ENCODE measurements around the gene YAP1.

The YAP1 gene

DNA sequence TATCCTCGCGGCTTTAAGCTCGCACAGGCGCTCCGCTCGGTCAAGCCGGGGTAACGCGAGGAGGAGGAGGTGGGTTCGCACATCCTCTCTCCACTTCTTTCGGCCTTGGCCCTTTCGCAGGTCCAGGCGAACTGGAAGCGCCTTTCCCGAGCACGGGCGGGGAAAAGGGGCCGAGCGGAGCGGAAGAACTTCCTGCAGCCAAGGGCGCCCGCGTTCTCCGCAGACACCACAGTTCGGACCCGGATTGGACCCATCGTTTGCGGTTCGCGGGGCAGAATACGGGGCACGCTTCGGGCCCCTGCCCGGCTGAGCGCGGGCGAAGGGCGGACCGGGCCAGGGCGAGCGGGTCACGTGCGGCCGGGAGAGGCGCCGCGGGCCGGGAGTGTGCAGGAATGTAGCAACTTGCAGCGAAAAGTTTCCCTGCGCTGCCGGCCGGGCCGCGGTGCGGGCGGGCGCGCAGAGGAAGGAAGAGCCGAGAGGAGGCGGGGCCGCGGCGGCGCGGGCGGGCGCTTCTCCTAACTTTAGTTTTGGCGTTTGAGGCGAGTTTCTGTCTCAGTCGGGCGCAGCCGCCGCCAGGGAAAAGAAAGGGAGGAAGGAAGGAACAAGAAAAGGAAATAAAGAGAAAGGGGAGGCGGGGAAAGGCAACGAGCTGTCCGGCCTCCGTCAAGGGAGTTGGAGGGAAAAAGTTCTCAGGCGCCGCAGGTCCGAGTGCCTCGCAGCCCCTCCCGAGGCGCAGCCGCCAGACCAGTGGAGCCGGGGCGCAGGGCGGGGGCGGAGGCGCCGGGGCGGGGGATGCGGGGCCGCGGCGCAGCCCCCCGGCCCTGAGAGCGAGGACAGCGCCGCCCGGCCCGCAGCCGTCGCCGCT lies at the start of gene YAP1:
Gene YAP1, plus strand, starts transcription at position 552 of the 865 bp plus-strand sequence. CDS start 402 bp downstream, outside the sequence.
- H3K27ac ChIP-seq = peak within 1 kb of the TSS; percentile 99
- DNase-seq (ENCODE audit: low read depth, low spot score) = peak; percentile 82

DNA sequence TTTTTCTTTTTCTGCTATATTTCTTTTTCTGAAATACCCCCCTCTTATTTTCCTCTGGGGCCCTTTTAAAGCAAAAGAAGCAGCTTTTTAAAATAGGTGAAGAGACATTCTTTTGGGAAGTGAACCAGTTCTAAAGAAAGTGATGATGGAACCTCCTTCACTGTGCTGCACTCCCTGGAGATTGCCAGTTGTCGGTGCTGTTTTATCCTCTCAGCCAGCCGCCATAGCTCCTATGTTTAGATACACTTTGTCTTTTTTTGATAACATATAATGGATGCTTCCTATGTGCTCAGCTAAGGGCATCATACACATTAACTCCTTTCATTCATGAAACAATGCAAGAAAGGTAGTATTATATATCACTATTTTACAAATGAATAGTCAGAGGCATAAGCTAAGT lies 49.0 kb upstream of the YAP1 start:
- no peak overlapping the region for H3K27ac ChIP-seq
- DNase-seq (ENCODE audit: low read depth, low spot score) = no peak

DNA sequence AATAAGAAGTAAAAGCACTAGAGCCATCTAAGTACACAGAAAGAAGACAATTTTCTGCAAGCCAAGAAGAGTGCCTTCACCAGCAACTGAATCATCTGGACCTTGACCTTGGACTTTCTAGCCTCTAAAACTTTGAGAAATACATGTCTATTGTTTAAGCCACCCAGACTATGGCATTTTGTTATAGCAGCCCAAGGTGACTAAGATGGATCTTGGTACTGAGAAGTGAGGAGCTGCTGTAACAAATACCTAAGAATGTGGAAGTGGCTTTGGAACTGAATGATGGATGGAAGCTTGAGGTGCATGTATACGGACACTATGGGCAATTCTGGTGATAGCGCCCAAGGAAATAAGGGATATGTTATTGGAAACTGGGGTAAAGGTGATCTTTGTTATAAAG lies 48.1 kb upstream of the YAP1 start:
- no peak overlapping the region for H3K27ac ChIP-seq
- no peak for DNase-seq (ENCODE audit: low read depth, low spot score)

DNA sequence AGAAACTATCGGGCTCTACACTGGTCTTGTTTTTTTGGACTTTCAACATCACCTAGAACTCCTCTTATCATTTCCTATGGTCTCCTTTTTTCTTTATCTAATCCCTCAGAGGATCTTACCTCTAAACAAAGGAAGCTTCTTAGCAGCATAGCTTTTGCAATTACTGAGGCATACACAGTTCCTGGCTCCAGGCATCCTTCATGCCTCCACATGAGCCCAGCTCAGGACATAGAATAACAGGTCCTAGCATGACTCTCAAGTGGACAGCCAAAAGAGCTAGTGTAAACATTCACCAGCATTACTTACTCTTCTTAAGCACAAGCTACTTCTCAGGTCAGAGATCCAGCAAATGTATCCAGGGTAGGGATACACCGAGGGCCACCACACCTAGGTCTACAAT lies 45.9 kb upstream of the YAP1 start:
- peak; percentile 77 for DNase-seq (ENCODE audit: low read depth, low spot score)
- peak overlapping the region; percentile 49 for H3K27ac ChIP-seq

DNA sequence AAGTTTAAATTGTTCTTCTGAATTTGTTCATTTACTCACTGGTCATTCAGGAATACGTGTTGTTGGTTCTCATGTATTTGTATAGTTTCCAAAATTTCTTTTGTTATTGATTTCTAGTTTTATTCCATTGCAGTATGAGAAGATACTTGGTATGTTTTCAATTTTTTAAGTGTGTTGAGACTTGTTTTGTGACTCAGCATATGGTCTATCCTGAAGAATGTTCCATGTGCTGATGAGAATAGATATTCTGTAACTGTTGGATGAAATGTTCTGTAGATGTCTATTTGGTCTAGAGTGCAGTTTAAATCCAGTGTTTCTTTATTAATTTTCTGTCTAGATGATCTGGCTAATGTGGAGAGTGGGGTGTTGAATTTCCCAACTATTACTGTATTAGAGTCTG lies 39.5 kb upstream of the YAP1 start:
- no peak for DNase-seq (ENCODE audit: low read depth, low spot score)
- peak overlapping the region; percentile 28 for H3K27ac ChIP-seq

DNA sequence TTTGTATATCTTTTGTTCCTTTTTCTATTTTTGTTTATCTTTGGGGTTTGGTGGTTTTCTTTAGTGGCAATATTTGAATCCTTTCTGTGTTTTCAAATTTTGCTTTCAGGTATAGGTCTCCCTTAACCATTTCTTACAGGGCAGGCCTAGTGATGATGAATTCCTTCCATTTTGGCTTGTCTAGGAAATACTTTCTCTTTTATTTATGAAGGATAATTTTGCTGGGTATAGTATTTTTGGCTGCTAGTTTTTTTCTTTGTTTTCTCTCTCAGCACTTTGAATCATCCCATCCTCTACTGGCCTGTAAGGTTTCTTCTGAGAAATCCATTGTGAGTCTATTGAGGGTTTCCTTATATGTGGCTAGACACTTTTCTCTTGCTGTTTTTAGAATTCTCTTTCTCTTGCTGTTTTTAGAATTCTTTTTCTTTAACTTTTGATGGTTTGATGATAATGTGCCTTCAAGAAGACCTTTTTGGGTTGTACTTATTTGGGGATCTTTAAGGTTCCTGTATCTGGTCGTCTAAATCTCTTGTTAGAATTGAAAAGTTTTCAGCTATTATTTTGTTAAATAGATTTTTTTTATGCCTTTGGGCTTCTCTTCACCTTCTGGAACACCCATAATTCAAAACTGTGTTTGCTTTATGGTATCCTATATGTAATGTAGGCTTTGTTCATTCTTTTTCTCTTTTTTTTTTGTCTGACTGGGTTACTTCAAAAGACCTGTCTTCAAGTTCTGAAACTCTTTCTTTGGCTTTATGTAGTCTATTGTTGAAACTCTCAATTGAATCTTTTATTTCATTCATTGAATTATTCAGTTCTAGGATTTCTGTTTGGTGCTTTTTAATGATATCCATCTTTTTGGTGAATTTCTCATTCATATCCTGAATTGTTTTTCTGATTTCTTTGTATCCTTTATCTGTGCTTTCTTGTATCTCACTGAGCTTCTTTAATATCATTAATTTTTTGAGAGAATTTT lies 38.5 kb upstream of the YAP1 start:
- peak overlapping the region; percentile 28 for H3K27ac ChIP-seq
- no peak for DNase-seq (ENCODE audit: low read depth, low spot score)

DNA sequence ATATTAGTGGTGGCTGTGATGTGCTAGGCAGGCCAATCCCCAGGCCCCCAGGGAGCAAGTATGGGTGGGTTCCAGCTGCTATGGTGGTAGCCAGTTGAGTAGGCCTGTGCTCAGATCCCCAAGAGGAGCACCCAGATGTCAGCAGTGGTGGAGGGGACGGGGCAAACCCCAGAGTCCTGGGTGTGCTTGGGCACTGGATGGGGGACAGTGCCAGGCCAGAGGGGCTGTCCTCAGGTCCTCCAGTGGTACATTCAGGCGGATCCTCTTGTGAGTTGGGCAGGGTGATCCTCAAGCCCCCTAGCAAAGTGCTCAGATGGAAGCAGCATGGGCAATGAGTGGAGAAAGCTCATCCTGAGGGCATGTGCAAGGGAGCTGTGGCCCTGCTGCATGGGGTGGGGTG lies 37.0 kb upstream of the YAP1 start:
- no peak for DNase-seq (ENCODE audit: low read depth, low spot score)
- H3K27ac ChIP-seq = no peak overlapping the region

DNA sequence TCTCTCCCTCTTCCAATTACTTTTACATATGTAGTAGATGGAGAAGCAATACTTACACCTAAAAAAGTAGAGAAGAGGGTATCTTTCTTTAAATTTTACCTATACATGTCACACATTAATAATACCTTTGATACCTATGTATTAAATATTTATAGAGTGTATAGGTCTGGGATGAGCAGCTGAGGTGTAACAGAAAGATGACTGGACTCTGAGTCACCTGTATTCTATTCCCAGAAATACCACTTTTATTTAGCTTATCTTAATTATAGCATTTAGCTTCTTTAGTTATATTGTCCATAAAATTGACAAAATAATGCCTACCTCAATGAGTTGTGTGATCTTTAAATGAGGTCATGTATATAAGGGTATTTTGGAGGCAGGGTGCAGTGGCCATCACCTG lies 30.6 kb upstream of the YAP1 start:
- H3K27ac ChIP-seq = no peak overlapping the region
- DNase-seq (ENCODE audit: low read depth, low spot score) = no peak

DNA sequence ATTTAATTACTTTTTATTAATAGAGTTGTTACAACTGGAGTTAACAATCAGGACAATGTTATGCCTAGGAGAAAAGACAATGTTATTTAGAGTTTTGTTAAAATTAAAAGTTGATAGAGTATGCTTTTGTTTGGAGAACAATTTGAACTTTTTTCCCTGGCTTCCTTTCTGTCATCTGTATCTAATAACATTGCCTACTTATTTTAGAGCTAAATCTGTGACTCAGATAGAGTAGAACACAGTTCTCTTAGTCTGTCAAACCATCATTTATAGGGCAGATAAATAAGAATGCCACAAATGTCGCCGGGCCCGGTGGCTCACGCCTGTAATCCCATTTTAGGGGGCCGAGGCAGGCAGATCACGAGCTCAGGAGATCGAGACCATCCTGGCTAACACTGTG lies 28.9 kb upstream of the YAP1 start:
- no peak overlapping the region for H3K27ac ChIP-seq
- no peak for DNase-seq (ENCODE audit: low read depth, low spot score)

DNA sequence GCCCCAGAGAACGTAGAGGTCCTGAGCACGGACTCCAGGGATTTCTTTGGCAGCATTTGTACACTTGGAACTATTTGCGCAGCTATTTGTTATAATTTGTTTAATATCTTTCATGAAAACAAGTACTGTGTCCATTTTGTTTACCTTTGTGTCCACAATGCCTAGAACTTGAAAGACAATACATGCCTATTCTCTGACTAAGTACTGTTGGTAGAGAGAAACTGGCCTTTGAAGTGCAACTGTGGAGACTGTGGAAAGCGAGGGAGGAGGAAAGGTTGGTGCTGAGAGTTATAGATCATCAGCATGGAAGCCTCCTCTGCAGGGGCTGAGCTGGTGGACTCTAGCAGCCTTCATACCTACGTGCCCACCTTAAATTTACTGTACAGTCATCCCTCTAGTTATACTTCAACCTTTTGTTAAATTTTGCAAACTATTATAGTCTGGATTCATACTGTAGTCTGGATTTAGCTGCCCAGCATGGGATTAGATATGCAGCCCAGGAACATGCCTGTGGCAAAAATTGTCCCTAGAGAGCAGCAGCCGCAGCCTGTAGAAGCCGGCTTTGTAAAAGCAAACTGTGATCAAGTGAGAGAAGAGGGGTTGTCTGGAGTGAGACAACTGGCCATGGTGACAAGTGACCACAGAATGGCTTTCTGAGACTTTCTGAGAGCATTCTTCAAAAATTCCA lies 24.2 kb upstream of the YAP1 start:
- no peak for DNase-seq (ENCODE audit: low read depth, low spot score)
- no peak overlapping the region for H3K27ac ChIP-seq

DNA sequence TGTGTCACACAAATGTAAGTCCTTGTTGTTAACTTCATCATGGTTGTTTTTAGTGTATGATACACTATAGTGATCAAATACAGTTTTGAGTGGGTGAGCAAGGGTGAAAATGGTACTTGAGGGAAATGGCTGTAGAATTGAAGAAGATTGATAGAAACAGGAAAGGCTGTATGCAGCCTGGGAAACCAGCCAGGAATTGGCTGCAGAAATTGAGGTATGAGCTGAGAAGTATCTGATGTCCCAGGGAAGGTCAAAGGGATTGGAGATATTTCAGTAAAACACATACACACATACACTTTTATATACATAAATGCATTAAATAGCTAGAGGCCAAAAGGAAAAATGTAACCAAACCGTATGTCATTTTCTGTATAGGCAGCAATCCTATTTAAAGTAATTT lies 13.1 kb upstream of the YAP1 start:
- no peak overlapping the region for H3K27ac ChIP-seq
- DNase-seq (ENCODE audit: low read depth, low spot score) = no peak

DNA sequence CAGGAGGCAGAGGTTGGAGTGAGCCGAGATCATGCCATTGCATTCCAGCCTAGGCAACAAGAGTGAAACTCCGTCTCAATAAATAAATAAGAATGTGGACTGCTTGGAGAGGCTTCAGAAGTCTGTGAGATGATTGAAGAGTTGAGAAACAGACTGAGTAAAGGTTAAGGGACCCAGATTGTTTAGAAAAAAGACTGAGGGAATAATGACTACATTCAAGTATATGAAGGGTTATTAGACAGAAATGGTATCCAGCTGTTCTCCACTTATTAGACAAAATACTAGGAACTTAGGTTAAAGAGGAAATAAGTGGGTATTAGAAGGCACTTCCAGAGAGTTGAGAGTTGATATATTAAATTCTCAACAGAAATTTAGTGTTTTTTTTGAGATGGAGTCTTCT lies 10.5 kb upstream of the YAP1 start:
- H3K27ac ChIP-seq = no peak overlapping the region
- no peak for DNase-seq (ENCODE audit: low read depth, low spot score)

DNA sequence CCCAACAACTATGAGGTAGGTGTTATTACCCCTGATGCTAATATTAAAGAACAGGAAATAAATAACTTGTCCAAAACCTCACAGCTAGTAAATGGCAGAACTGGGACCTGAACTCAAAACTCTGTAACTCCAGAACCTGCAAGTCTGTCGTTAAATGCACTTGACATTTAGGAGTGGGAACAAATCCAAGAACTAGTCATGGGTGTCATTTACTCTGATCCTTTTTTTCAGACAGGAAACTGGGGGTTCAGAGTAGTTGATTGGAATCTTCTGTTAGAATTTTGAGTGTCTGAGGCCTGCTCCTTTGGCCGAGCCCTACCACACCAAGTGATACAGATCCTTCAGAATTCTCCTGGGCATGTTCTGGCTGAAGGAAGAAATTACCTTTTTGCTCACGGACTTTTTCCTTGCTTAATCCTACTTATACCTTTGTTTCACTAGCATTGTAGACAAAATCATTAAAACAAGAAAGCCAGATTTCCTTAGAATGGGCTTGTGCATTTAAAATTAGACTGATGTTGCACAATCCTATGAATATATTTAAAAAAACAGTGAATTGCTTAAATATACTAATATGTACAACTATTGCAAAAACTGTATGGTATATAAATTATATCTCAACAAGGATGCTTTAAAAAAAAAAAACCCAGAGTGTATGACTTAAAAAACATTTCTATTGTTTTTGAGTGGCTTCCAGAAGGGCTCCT lies 1.4 kb upstream of the YAP1 start:
- no peak for DNase-seq (ENCODE audit: low read depth, low spot score)
- H3K27ac ChIP-seq = peak overlapping the region; percentile 99

DNA sequence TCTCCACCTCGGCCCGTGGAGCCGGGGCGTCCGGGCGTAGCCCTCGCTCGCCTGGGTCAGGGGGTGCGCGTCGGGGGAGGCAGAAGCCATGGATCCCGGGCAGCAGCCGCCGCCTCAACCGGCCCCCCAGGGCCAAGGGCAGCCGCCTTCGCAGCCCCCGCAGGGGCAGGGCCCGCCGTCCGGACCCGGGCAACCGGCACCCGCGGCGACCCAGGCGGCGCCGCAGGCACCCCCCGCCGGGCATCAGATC lies 439 bp downstream of the YAP1 start:
- H3K27ac ChIP-seq = peak overlapping the region; percentile 99
- DNase-seq (ENCODE audit: low read depth, low spot score) = no peak

DNA sequence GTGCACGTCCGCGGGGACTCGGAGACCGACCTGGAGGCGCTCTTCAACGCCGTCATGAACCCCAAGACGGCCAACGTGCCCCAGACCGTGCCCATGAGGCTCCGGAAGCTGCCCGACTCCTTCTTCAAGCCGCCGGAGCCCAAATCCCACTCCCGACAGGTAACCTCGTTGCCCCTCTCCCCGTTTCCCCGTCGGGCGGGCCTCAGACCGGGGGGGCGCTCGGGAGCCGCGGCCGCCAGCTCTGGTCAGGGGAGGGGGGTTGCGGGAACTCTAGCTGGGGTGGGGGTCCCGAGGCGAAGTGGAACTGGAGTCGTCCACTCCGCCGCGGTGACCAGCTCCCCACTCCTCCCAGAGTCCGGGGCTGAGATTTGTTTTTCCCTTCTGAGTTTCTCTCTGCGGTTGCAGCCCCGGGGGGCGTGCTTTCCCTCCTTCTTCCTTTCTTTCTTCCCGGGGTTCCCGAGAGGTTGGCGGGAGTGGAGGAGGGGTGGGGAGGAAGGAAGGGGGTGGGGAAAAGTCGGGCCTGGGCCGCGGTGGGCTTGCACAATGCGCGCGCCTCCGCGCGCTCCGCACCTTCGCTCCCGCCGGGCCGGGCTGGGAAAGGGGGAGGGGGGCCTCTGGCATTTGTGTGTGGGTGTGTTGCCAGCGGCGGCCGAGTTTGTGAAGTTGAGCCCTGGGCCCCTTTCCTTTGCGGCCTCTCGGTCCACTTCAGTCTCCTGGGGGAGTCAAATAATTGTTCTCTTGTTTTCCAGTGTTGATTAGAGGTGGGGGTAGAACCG lies 952 bp downstream of the YAP1 start:
- DNase-seq (ENCODE audit: low read depth, low spot score) = no peak
- H3K27ac ChIP-seq = peak overlapping the region; percentile 99

DNA sequence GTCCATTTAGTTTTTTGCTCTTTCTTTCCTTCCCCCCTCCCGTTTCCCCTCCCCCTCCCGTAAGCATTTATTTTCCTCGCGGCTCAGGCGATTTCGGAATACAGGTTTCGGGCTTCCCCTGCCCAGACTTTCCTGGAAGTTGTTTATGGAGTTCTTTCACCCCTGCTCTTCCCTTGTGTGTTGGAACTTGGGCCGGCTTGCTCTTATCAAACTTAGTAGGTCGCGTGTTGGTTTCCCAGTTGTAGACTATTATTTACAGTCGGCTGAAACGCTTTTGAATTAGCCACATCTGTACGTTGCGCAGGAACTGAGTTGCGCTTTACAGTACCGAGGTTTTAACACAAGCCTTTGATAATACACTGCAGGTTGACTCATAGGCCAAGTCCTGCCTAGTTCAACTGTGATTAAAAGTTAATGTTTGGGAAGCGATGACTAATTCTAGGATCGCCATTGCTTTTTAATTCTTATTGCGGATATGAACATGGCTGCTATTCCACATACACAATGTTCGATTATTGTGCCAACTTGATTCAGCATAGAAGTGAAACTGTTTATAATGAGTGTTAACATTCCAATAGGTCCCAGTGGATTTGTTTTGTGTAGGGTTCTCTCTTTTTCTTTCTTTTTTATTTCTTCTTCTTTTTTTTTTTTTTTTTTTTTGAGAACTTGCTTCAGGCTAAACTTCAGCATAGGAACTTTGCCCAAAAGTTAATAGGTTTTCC lies 1.7 kb downstream of the YAP1 start:
- DNase-seq (ENCODE audit: low read depth, low spot score) = peak; percentile 82
- peak overlapping the region; percentile 99 for H3K27ac ChIP-seq

DNA sequence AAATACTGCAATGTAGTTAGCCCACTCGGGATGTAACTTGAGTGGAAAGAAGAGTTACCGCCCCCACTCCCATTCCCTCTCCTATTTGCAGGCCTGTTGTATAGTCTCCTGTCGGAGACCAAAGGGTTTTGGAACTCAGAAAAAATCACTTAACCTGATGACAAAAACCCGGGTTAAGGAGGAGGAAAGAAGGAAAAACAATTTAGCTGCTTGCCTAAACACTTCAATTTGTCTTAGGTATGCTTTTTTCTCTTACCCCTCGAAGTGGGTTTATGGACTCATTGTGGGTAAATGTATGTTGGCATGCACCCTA lies 2.2 kb downstream of the YAP1 start:
- H3K27ac ChIP-seq = peak overlapping the region; percentile 99

DNA sequence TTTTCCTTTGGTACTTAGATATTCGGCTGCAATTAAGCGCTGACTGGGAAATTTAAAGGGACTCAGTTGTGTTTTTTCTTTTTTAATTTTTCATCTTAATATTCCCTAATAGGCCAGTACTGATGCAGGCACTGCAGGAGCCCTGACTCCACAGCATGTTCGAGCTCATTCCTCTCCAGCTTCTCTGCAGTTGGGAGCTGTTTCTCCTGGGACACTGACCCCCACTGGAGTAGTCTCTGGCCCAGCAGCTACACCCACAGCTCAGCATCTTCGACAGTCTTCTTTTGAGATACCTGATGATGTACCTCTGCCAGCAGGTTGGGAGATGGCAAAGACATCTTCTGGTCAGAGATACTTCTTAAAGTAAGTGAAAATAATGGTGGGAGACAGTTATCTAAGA lies 3.8 kb downstream of the YAP1 start:
- DNase-seq (ENCODE audit: low read depth, low spot score) = no peak
- peak overlapping the region; percentile 67 for H3K27ac ChIP-seq

More for the DNA sequence above, 2.2 kb downstream of the YAP1 start:
- no peak for DNase-seq (ENCODE audit: low read depth, low spot score)

DNA sequence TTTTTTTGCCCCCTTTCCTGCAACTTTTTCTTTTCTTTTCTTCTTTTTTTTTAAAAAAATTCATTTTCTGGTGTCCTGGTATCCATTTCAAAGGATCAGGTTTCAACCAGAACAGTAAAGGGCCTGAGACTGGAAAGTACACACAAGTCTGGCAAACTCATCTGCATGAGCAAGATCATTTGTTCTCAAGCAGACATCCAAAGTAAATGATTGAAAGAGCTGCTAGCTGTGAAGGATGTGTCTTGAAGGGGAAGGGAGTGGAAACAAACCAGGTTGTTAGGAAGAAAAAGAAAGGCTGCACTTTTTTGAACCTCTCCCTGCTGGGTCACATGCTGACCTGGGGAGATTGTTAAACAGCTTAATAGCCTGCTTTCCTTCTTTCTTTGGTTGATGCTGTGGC lies 5.3 kb downstream of the YAP1 start:
- peak overlapping the region; percentile 67 for H3K27ac ChIP-seq

More for the DNA sequence above, 5.3 kb downstream of the YAP1 start:
- DNase-seq (ENCODE audit: low read depth, low spot score) = no peak
